H9 (cell line): ENCODE measurements around the gene KDM3A. TPM values are rescaled to one million over a fixed set of nuclear protein-coding genes. Genes with fewer than 3 reads are reported as not detected.

Source experiments
- DNase-seq: peaks from one replicate; pipeline ENCODE4 v3.0.0-alpha.2; 2017
- H2AFZ ChIP-seq: one replicate; pipeline ENCODE4 v1.6.1; 2013; ENCODE audit warnings: mild to moderate bottlenecking, low read length, control low read depth, moderate library complexity
- H2AK5ac ChIP-seq: 2 replicates; pipeline ENCODE4 v1.6.1; 2013; ENCODE audit warnings: low read length, control low read depth, mixed read lengths; ENCODE audit not compliant: insufficient read length
- H2BK120ac ChIP-seq: one replicate; pipeline ENCODE4 v1.6.1; 2013; ENCODE audit warnings: low read depth, mild to moderate bottlenecking, low read length, control low read depth, inconsistent platforms; ENCODE audit not compliant: poor library complexity, severe bottlenecking
- H2BK12ac ChIP-seq: 2 replicates; pipeline ENCODE4 v1.6.1; 2013; ENCODE audit warnings: low read length, control low read depth, mixed read lengths, low read depth; ENCODE audit not compliant: insufficient read length
- H2BK15ac ChIP-seq: 2 replicates; pipeline ENCODE4 v1.6.1; 2013; ENCODE audit warnings: low read depth, low read length, control low read depth
- H2BK20ac ChIP-seq: one replicate; pipeline ENCODE4 v1.6.1; 2013; ENCODE audit warnings: low read depth, mild to moderate bottlenecking, low read length, control low read depth, inconsistent platforms; ENCODE audit not compliant: poor library complexity, severe bottlenecking
- H2BK5ac ChIP-seq: 2 replicates; pipeline ENCODE4 v1.6.1; 2013; ENCODE audit warnings: low read length, control low read depth, mixed read lengths; ENCODE audit not compliant: insufficient read length
- H3K14ac ChIP-seq: 2 replicates; pipeline ENCODE4 v1.6.1; 2013; ENCODE audit warnings: low read length, control low read depth; ENCODE audit not compliant: insufficient read depth
- H3K18ac ChIP-seq: 2 replicates; pipeline ENCODE4 v1.6.1; 2013; ENCODE audit warnings: low read depth, mild to moderate bottlenecking, mixed read lengths, low read length, control low read depth; ENCODE audit not compliant: insufficient read length
- H3K23ac ChIP-seq: 2 replicates; pipeline ENCODE4 v1.6.1; 2013; ENCODE audit warnings: low read length, control low read depth, mixed read lengths, low read depth; ENCODE audit not compliant: insufficient read length
- H3K23me2 ChIP-seq: 2 replicates; pipeline ENCODE4 v1.6.1; 2013; ENCODE audit warnings: low read depth, mild to moderate bottlenecking, mixed read lengths, low read length, control low read depth; ENCODE audit not compliant: insufficient read length, poor library complexity, severe bottlenecking
- H3K27ac ChIP-seq: 2 replicates; pipeline ENCODE4 v1.5.1; 2013; ENCODE audit warnings: low read length, control low read depth, mixed read lengths, low read depth; ENCODE audit not compliant: insufficient read length
- H3K27me3 ChIP-seq: 2 replicates; pipeline ENCODE4 v1.6.1; 2013; ENCODE audit warnings: low read length, control low read depth, inconsistent platforms; ENCODE audit not compliant: insufficient read depth
- H3K4ac ChIP-seq: 2 replicates; pipeline ENCODE4 v1.6.1; 2013; ENCODE audit warnings: low read depth, mild to moderate bottlenecking, control low read depth, inconsistent platforms, low read length, moderate library complexity
- H3K4me1 ChIP-seq: 2 replicates; pipeline ENCODE4 v1.6.1; 2013; ENCODE audit warnings: low read length, control low read depth, inconsistent platforms; ENCODE audit not compliant: insufficient read depth
- H3K4me2 ChIP-seq: 2 replicates; pipeline ENCODE4 v1.6.1; 2013; ENCODE audit warnings: low read length, control low read depth, mixed read lengths; ENCODE audit not compliant: insufficient read length, insufficient read depth
- H3K56ac ChIP-seq: 2 replicates; pipeline ENCODE4 v1.6.1; 2013; ENCODE audit warnings: low read depth, mild to moderate bottlenecking, mixed read lengths, low read length, control low read depth; ENCODE audit not compliant: insufficient read length
- H3K79me1 ChIP-seq: 2 replicates; pipeline ENCODE4 v1.6.1; 2013; ENCODE audit warnings: low read depth, mild to moderate bottlenecking, moderate library complexity, low read length, control low read depth, inconsistent platforms; ENCODE audit not compliant: insufficient read depth, poor library complexity, severe bottlenecking
- H3K79me2 ChIP-seq: 2 replicates; pipeline ENCODE4 v1.6.1; 2013; ENCODE audit warnings: low read length, control low read depth, inconsistent platforms; ENCODE audit not compliant: insufficient read depth
- H3K9ac ChIP-seq: 2 replicates; pipeline ENCODE4 v1.6.1; 2013; ENCODE audit warnings: low read length, control low read depth, mixed read lengths; ENCODE audit not compliant: insufficient read length; ENCODE audit errors: extremely low read depth
- H3K9me3 ChIP-seq: one replicate; pipeline ENCODE4 v1.6.1; 2013; ENCODE audit warnings: low read depth, low read length, inconsistent platforms; ENCODE audit not compliant: control insufficient read depth
- H3T11ph ChIP-seq: one replicate; pipeline ENCODE4 v1.6.1; 2013; ENCODE audit warnings: mild to moderate bottlenecking, low read length, control low read depth, inconsistent platforms
- H4K20me1 ChIP-seq: one replicate; pipeline ENCODE4 v1.6.1; 2013; ENCODE audit not compliant: control insufficient read depth, insufficient read length, insufficient read depth
- H4K5ac ChIP-seq: 2 replicates; pipeline ENCODE4 v1.6.1; 2013; ENCODE audit warnings: low read depth, mild to moderate bottlenecking, mixed read lengths, low read length, control low read depth; ENCODE audit not compliant: insufficient read length
- H4K8ac ChIP-seq: replicated peaks from 2 replicates; pipeline ENCODE4 v1.6.1; 2013; ENCODE audit warnings: low read length, control low read depth, mixed read lengths, low read depth; ENCODE audit not compliant: insufficient read length
- H4K91ac ChIP-seq: 2 replicates; pipeline ENCODE4 v1.6.1; 2013; ENCODE audit warnings: low read depth, mild to moderate bottlenecking, moderate library complexity, mixed read lengths, low read length, control low read depth; ENCODE audit not compliant: insufficient read length
- H3K27ac Mint-ChIP-seq, 3 experiments: 2 replicates in 2 of 3; 3 replicates in 1 of 3; pipeline ENCODE4 v1.8.0; 2020 to 2021; ENCODE audit warnings: mixed read lengths in 3 of 3, mild to moderate bottlenecking in 1 of 3, moderate library complexity in 1 of 3
- H3K27me3 Mint-ChIP-seq: 2 replicates; pipeline ENCODE4 v1.8.0; 2021; ENCODE audit warnings: low read depth, mild to moderate bottlenecking, moderate library complexity, mixed read lengths
- H3K36me3 Mint-ChIP-seq, 3 experiments: 2 replicates in 2 of 3; 3 replicates in 1 of 3; pipeline ENCODE4 v1.8.0; 2020 to 2021; ENCODE audit warnings: low read depth in 3 of 3, mixed read lengths in 3 of 3; ENCODE audit not compliant: insufficient read depth in 1 of 3
- H3K4me1 Mint-ChIP-seq, 2 experiments: 2 replicates each; pipeline ENCODE4 v1.8.0; 2020; ENCODE audit warnings: mixed read lengths in 2 of 2
- H3K4me3 Mint-ChIP-seq, 2 experiments: 2 replicates in 1 of 2; 3 replicates in 1 of 2; pipeline ENCODE4 v1.8.0; 2020 to 2021; ENCODE audit warnings: mild to moderate bottlenecking in 2 of 2, mixed read lengths in 2 of 2, moderate library complexity in 1 of 2
- H3K9me3 Mint-ChIP-seq, 2 experiments: 2 replicates in 1 of 2; 3 replicates in 1 of 2; pipeline ENCODE4 v1.8.0; 2020; ENCODE audit warnings: mild to moderate bottlenecking in 2 of 2, mixed read lengths in 2 of 2, moderate library complexity in 1 of 2
- WGBS: extraction: QIAGEN DNeasy Blood & Tissue Kit; methylation state at CpG from one replicate; pipeline ENCODE4 v1.1.7; 2013; ENCODE audit warnings: missing lambda C conversion rate, low lambda C conversion rate, mixed read lengths; ENCODE audit not compliant: insufficient read length; ENCODE audit errors: extremely low coverage; 5-methylcytosine and 5-hydroxymethylcytosine counted together
- total RNA-seq: library from RNA; stranded (reverse); gene quantifications from 2 replicates; pipeline ENCODE4 v1.2.1, GENCODE V29; 2021
- TF ChIP-seq, protein P1 (sequence below): fragments of 200-600 bp; sonication (generic); conservative IDR thresholded peaks from 3 replicates; pipeline ENCODE4 v1.8.0; 2021; ENCODE audit warnings: antibody characterized with exemption, mild to moderate bottlenecking

The KDM3A gene
- total RNA-seq, 1 experiment from 2014 or later, result 28.1 TPM

DNA sequence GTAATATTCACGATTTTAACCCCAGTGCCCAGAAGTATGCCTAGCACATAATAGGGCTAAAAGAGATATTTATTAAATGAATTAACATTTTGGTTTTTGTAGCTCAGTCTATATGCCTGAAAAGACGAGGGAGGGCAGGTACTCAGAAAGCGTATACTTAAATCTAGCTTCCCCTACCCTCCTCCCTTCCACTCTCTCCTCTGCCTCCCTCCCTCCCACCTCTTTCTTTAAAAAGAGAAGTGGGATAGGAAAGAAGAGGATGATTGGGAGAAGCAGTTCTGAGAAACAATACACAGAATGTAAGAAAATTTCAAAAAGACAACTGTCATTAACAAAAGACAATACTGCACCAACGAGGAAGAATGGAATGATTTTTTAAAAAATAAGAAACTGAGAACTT, 82.3 kb downstream of the KDM3A start:
- Histone ChIP-seq H2AK5ac (no peak overlapping the region), H4K91ac (no peak overlapping the region), H3K9me3 (no peaks in the 10 kb centered on the region), H4K20me1 (no peaks in the 10 kb centered on the region), H2BK120ac (no peak overlapping the region), H3K18ac (no peak overlapping the region), H3K79me2 (no peaks in the 10 kb centered on the region), H3K27me3 (no peaks in the 10 kb centered on the region), H4K5ac (no peak overlapping the region), H3K79me1 (no peaks in the 10 kb centered on the region), H3K23me2 (no peaks in the 10 kb centered on the region), H2AFZ (no peak overlapping the region), H3K27ac (no peak overlapping the region), H3K4me1 (no peaks in the 10 kb centered on the region), H3K14ac (no peak overlapping the region), H3K23ac (no peak overlapping the region), H3K4me2 (no peak overlapping the region), H3K4ac (no peak overlapping the region), H2BK5ac (no peak overlapping the region), H3K9ac (no peak overlapping the region), H4K8ac (no peak overlapping the region), H3T11ph (no peak overlapping the region), H2BK20ac (no peak overlapping the region), H2BK15ac (no peak overlapping the region), H2BK12ac (no peak overlapping the region), H3K56ac (no peak overlapping the region)
- H3K9me3 Mint-ChIP-seq, result peaks cover 0 to 9% of the 10 kb centered on the region in 2 experiments; a peak in 4 of 5 replicates
- H3K27ac Mint-ChIP-seq, result no peak overlapping the region
- no peak overlapping the region for H3K4me3 Mint-ChIP-seq
- TF ChIP-seq, protein P1, sequence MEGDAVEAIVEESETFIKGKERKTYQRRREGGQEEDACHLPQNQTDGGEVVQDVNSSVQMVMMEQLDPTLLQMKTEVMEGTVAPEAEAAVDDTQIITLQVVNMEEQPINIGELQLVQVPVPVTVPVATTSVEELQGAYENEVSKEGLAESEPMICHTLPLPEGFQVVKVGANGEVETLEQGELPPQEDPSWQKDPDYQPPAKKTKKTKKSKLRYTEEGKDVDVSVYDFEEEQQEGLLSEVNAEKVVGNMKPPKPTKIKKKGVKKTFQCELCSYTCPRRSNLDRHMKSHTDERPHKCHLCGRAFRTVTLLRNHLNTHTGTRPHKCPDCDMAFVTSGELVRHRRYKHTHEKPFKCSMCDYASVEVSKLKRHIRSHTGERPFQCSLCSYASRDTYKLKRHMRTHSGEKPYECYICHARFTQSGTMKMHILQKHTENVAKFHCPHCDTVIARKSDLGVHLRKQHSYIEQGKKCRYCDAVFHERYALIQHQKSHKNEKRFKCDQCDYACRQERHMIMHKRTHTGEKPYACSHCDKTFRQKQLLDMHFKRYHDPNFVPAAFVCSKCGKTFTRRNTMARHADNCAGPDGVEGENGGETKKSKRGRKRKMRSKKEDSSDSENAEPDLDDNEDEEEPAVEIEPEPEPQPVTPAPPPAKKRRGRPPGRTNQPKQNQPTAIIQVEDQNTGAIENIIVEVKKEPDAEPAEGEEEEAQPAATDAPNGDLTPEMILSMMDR, result no peak
- WGBS, result no CpG with 5 or more reads among the region's 4 CpGs
- DNase-seq, result no peak
- no peaks in the 10 kb centered on the region for H3K27me3 Mint-ChIP-seq
- H3K36me3 Mint-ChIP-seq, result peaks cover 0 to 5% (median 3%) of the 10 kb centered on the region in 3 experiments; a peak in 5 of 7 replicates
- H3K4me1 Mint-ChIP-seq, result no peaks in the 10 kb centered on the region
